Muscle of leg (tissue), 11 donors: ENCODE measurements around the gene TESK1. TPM values are rescaled to one million over a fixed set of nuclear protein-coding genes. Genes with fewer than 3 reads are reported as not detected.

Source experiments
- DNase-seq: peaks from one replicate; pipeline ENCODE4 v3.0.0; 2013
- H3K27ac ChIP-seq: one replicate; pipeline ENCODE4 v1.5.1; 2013; ENCODE audit warnings: mild to moderate bottlenecking, low read length, control low read depth
- H3K27me3 ChIP-seq: one replicate; pipeline ENCODE4 v1.6.1; 2013; ENCODE audit warnings: low read length; ENCODE audit not compliant: control insufficient read depth, insufficient read depth
- H3K36me3 ChIP-seq: one replicate; pipeline ENCODE4 v1.6.1; 2013; ENCODE audit warnings: low read length; ENCODE audit not compliant: control insufficient read depth, insufficient read depth
- H3K4me1 ChIP-seq: one replicate; pipeline ENCODE4 v1.6.1; 2013; ENCODE audit warnings: low read length; ENCODE audit not compliant: control insufficient read depth, insufficient read depth
- H3K4me3 ChIP-seq: one replicate; pipeline ENCODE4 v1.5.1; 2013; ENCODE audit warnings: low read length, control low read depth
- H3K9me3 ChIP-seq: replicated peaks from 2 replicates; pipeline ENCODE4 v1.6.1; 2013; ENCODE audit warnings: low read depth, low read length; ENCODE audit not compliant: control insufficient read depth
- WGBS: methylation state at CpG from one replicate; pipeline ENCODE4 v1.1.5; 2013; ENCODE audit warnings: missing lambda C conversion rate; ENCODE audit not compliant: insufficient coverage; 5-methylcytosine and 5-hydroxymethylcytosine counted together
- polyA plus RNA-seq, 8 donors: library from polyadenylated mRNA; unstranded; fragments of 120-200 nt; gene quantifications; one replicate each; pipeline versions ENCODE4 v1.2.1 to v1.2.3, GENCODE V29; 2013; ENCODE audit warnings: inconsistent platforms in 1 of 8, low replicate concordance in 1 of 8; ENCODE audit not compliant: insufficient read length in 8 of 8, insufficient read depth in 1 of 8
- total RNA-seq: library from RNA; stranded (reverse); fragments of 120-200 nt; gene quantifications from one replicate; pipeline ENCODE4 v1.2.4, GENCODE V29; 2013

Gene TESK1
- total and polyA plus RNA-seq, 9 donors: 12.8 to 47.3 (median 38.1) TPM

DNA sequence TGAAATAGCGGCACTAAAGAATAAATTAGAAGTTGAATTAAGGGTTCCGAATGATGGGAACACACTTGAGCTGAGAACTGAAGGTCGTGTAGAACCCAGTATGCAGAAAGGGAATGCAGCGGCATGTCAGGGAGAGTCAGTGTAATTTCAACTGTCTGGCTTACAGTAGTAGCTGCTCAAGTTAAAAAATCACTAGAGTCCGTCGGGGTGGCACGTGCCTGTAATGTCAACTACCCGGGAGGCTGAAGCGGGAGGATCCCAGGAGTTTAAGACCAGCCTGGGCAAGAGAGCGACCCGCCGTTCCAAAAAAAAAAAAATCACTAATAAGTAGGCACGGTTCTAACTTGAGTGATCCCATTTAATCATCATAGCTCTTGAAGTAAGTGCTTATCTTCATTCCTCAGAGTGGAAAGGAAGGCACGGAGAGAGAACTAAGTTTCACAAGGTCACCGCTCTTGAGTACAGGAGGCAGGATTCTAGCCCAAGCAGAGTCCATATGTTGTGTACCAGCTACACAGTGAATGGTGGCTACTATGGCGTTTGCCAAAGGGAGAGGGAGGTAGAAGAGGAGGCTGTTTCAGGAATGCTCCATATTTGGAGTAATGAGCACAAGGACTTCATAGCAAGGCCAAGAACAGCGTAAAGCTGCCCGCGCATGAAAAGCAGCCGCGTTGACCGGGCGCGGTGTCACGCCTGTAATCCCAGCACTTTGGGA is 51.9 kb downstream of the TESK1 start:
- DNase-seq: peak; percentile 71
- 33% methylated on average over 18 of the region's 25 CpGs for WGBS

DNA sequence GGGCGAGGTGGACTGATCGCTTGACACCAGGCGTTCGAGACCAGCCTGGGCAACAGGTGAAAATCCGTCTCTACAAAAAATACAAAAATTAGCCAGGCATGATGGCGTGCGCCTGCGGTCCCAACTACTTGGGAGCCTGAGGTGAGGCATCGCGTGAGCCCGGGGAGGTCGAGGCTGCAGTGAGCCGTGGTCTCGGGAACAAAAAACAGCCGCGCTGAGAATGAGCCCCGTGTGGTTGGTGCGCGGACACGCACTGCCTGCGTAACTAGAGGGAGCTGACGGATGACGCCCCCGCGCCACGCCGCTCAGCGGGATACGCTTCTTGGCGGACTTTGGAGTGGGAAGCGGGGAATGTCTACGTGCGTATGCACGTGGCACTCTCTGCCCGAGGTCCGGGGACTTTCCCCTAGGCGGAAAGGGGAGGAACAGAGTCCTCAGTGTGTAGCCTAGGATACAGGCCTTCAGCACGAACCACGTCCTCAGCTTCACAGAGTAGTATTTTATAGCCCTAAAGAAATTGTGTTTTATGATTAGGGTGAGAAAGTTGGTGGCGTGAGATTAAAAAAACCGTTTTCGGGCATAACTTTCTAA is 52.6 kb downstream of the TESK1 start, which contains the start of gene RMRP:
Gene RMRP, minus strand, starts transcription at position 474 of the 591 bp plus-strand sequence.
- peaks cover 44% of the 10 kb centered on the region for H3K4me1 ChIP-seq
- WGBS: under 1% methylated on average over 33 of the region's 42 CpGs
- H3K27ac ChIP-seq: peak within 1 kb of the TSS; percentile 100
- H3K27me3 ChIP-seq: no peaks in the 10 kb centered on the region
- peak; percentile 100 for DNase-seq
- no peaks in the 10 kb centered on the region for H3K9me3 ChIP-seq
- peaks cover 27% of the 10 kb centered on the region for H3K36me3 ChIP-seq
- H3K4me3 ChIP-seq: peak within 1 kb of the TSS; percentile 93

More for the DNA sequence above, 51.9 kb downstream of the TESK1 start:
- no peaks in the 10 kb centered on the region for H3K27me3 ChIP-seq
- H3K36me3 ChIP-seq: peaks cover 20% of the 10 kb centered on the region
- no peaks in the 10 kb centered on the region for H3K9me3 ChIP-seq
- H3K4me1 ChIP-seq: peaks cover 39% of the 10 kb centered on the region
- H3K4me3 ChIP-seq: peak overlapping the region; percentile 58
- H3K27ac ChIP-seq: peak overlapping the region; percentile 100

DNA sequence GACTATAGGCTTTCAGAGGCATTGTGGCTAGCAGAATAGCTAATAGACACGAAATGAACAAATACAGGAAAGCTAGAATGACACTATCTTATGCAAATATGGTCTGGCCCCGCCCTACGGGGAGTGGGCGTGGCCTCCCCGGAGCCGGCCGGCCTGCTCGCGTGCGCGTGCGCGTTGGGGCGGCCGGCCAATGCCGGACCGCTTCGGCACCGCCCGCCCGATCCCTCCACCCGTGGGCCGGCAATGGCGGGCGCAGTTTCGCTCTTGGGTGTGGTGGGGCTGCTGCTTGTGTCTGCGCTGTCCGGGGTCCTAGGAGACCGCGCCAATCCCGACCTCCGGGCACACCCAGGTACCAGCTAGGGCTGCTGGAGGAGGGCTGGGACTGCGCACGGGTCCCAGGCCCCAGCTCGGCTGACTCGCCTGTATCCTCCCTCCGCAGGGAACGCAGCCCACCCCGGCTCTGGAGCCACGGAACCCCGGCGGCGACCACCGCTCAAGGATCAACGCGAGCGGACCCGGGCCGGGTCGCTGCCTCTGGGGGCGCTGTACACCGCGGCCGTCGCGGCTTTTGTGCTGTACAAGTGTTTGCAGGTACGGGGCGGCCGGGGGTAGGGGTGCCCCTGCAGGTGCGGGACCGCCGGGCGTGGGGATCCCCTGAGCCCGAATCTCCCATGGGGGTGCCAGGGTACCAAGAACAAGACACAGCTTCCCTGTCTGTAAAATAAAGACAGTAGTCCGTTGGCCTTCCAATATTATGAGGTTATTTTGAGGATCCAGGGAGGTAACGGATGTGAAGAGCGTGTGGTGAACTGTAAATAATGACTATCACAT is 53.3 kb downstream of the TESK1 start, which contains the start of gene CCDC107:
Gene CCDC107, plus strand, starts transcription at position 156 of the 831 bp plus-strand sequence. Its CDS starts 88 bp downstream, at position 244.
- Histone ChIP-seq H3K27me3 (no peaks in the 10 kb centered on the region), H3K4me3 (peak within 1 kb of the TSS; percentile 93), H3K36me3 (peaks cover 33% of the 10 kb centered on the region), H3K27ac (peak within 1 kb of the TSS; percentile 100), H3K4me1 (peaks cover 45% of the 10 kb centered on the region), H3K9me3 (no peaks in the 10 kb centered on the region)
- peak; percentile 94 for DNase-seq
- under 1% methylated on average over 49 of the region's 67 CpGs for WGBS

DNA sequence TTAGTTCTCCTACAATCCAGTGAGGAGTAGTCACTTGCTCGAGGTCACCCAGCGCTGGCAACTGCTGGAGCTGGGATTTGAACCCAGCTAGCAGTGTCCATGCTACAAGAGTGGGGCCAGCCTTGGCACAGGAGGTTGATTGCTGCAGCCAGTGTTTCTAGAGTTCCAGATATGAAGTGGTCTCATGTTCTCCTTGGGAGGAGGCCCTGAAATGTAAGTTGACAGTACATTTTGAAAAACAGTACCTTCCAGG is 53.8 kb downstream of the TESK1 start:
- H3K36me3 ChIP-seq: peaks cover 33% of the 10 kb centered on the region
- peaks cover 48% of the 10 kb centered on the region for H3K4me1 ChIP-seq
- DNase-seq: peak; percentile 67
- H3K4me3 ChIP-seq: peak overlapping the region; percentile 93
- H3K27ac ChIP-seq: peak overlapping the region; percentile 100
- 0% methylated on average over 2 of the region's 2 CpGs for WGBS
- H3K9me3 ChIP-seq: no peaks in the 10 kb centered on the region
- H3K27me3 ChIP-seq: no peaks in the 10 kb centered on the region

DNA sequence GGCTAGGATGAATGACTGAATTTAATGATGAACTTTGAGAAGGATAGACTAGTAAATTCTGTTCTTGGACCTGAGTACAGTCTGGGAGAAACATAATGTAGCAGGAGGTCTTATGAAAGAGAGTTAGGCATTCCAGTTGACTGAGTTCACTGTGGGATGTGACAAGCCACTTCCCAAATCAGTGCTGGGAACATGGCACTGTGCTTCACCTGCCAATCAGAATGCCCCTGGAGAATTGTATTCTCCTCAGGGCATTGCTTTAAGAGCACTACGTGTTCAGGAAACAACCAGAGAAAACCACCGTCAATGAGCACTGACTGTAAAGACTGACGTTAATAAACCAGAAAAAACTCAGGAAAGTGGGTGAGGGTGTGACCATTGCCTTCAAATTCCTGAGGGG is 54.3 kb downstream of the TESK1 start:
- H3K36me3 ChIP-seq: peaks cover 33% of the 10 kb centered on the region
- no peak for DNase-seq
- peak overlapping the region; percentile 93 for H3K4me3 ChIP-seq
- no peaks in the 10 kb centered on the region for H3K9me3 ChIP-seq
- WGBS: 65% methylated on average over 3 of the region's 3 CpGs
- H3K27ac ChIP-seq: peak overlapping the region; percentile 100
- peaks cover 50% of the 10 kb centered on the region for H3K4me1 ChIP-seq
- no peaks in the 10 kb centered on the region for H3K27me3 ChIP-seq

Other genes with a start within 250 kb of the TESK1 start
- 33.7 TPM for gene RUSC2, start 115.2 kb upstream of the TESK1 start, total RNA-seq
- 10 to 100 TPM; 53.1 to 72.4 (median 62.0) TPM for gene RUSC2, start 115.2 kb upstream of the TESK1 start, polyA plus RNA-seq
- gene CD72, start 13.2 kb downstream of the TESK1 start, total RNA-seq: 1.6 TPM
- gene CD72, start 13.2 kb downstream of the TESK1 start, polyA plus RNA-seq: 1 to 10 TPM; 1.2 to 2.9 (median 1.8) TPM
- 0.09 TPM for gene SIT1, start 45.7 kb downstream of the TESK1 start, total RNA-seq
- gene SIT1, start 45.7 kb downstream of the TESK1 start, polyA plus RNA-seq: 1 to 10 TPM in 1 of 8 donors, under 1 TPM in 4, not detected in 3; 0.09 to 1.7 (median 0.27) TPM
- gene RMRP, start 52.8 kb downstream of the TESK1 start, total RNA-seq: 19,485 TPM
- not detected for gene RMRP, start 52.8 kb downstream of the TESK1 start, polyA plus RNA-seq
- gene CCDC107, start 53.0 kb downstream of the TESK1 start, total RNA-seq: 14.4 TPM
- 10 to 100 TPM; 16.0 to 23.6 (median 18.0) TPM for gene CCDC107, start 53.0 kb downstream of the TESK1 start, polyA plus RNA-seq
- gene ARHGEF39, start 59.9 kb downstream of the TESK1 start, total RNA-seq: 1.4 TPM
- 1 to 10 TPM; 3.9 to 7.7 (median 5.6) TPM for gene ARHGEF39, start 59.9 kb downstream of the TESK1 start, polyA plus RNA-seq
- gene CA9, start 68.7 kb downstream of the TESK1 start, total RNA-seq: 0.49 TPM
- gene CA9, start 68.7 kb downstream of the TESK1 start, polyA plus RNA-seq: 1 to 10 TPM in 2 of 8 donors, under 1 TPM in 6; 0.52 to 2.4 (median 0.71) TPM
- 5,909 TPM for gene TPM2, start 84.7 kb downstream of the TESK1 start, total RNA-seq
- gene TPM2, start 84.7 kb downstream of the TESK1 start, polyA plus RNA-seq: 1,000 to 10,000 TPM; 4,794 to 8,701 (median 8,114) TPM
- 78.0 TPM for gene TLN1, start 126.9 kb downstream of the TESK1 start, total RNA-seq
- 100 to 1,000 TPM in 7 of 8 donors, 10 to 100 TPM in 1; 90.7 to 133 (median 118) TPM for gene TLN1, start 126.9 kb downstream of the TESK1 start, polyA plus RNA-seq
- 27.0 TPM for gene CREB3, start 127.4 kb downstream of the TESK1 start, total RNA-seq
- 10 to 100 TPM; 23.5 to 30.7 (median 26.4) TPM for gene CREB3, start 127.4 kb downstream of the TESK1 start, polyA plus RNA-seq
- gene GBA2, start 144.0 kb downstream of the TESK1 start, total RNA-seq: 42.9 TPM
- gene GBA2, start 144.0 kb downstream of the TESK1 start, polyA plus RNA-seq: 10 to 100 TPM; 44.7 to 82.5 (median 62.0) TPM
- 11.4 TPM for gene RGP1, start 144.0 kb downstream of the TESK1 start, total RNA-seq
- 10 to 100 TPM; 15.5 to 23.6 (median 19.7) TPM for gene RGP1, start 144.0 kb downstream of the TESK1 start, polyA plus RNA-seq
- 0.18 TPM for gene MSMP, start 149.0 kb downstream of the TESK1 start, total RNA-seq
- gene MSMP, start 149.0 kb downstream of the TESK1 start, polyA plus RNA-seq: under 1 TPM in 2 of 8 donors, not detected in 6; 0.42 to 0.50 TPM
- gene NPR2, start 186.3 kb downstream of the TESK1 start, total RNA-seq: 16.8 TPM
- 10 to 100 TPM; 21.6 to 37.3 (median 27.1) TPM for gene NPR2, start 186.3 kb downstream of the TESK1 start, polyA plus RNA-seq
- 1.5 TPM for gene SPAG8, start 207.0 kb downstream of the TESK1 start, total RNA-seq
- gene SPAG8, start 207.0 kb downstream of the TESK1 start, polyA plus RNA-seq: 1 to 10 TPM; 1.3 to 3.1 (median 2.1) TPM
- gene HINT2, start 209.8 kb downstream of the TESK1 start, total RNA-seq: 33.6 TPM
- 10 to 100 TPM; 24.5 to 35.6 (median 30.0) TPM for gene HINT2, start 209.8 kb downstream of the TESK1 start, polyA plus RNA-seq
- not detected for gene FAM221B, start 223.5 kb downstream of the TESK1 start, total RNA-seq
- gene FAM221B, start 223.5 kb downstream of the TESK1 start, polyA plus RNA-seq: under 1 TPM; 0.08 to 0.26 (median 0.20) TPM
- gene TMEM8B, start 224.0 kb downstream of the TESK1 start, total RNA-seq: 5.1 TPM
- gene TMEM8B, start 224.0 kb downstream of the TESK1 start, polyA plus RNA-seq: 10 to 100 TPM; 12.8 to 22.3 (median 18.0) TPM